ENCODE data around the gene EVA1C.
"Not testable (repeated sequence)": the region's sequence is repeated elsewhere in the genome, so short reads cannot be mapped to it uniquely, and the experiment has no call there.

EVA1C gene

GRCh38 chr21:32560896-32561295 lies 148.4 kb downstream of the EVA1C start:
- DNase-seq (ENCODE audit: low spot score), result no peak
- Histone ChIP-seq H3K9me3 (ENCODE audit: severe bottlenecking) (no peaks in the 10 kb centered on the region), H3K27ac (ENCODE audit: poor library complexity, severe bottlenecking) (no peak overlapping the region), H3K27me3 (ENCODE audit: insufficient read depth, poor library complexity, severe bottlenecking) (no peaks in the 10 kb centered on the region), H3K4me1 (ENCODE audit: insufficient read depth, poor library complexity, severe bottlenecking) (no peaks in the 10 kb centered on the region), H3K36me3 (ENCODE audit: low read depth) (no peaks in the 10 kb centered on the region), H3K4me3 (ENCODE audit: severe bottlenecking) (no peak overlapping the region)
- ATAC-seq (ENCODE audit: low read depth), result no peak
- no peak for TF ChIP-seq CTCF (IDR thresholded peaks at IDR 0.05; ENCODE audit: poor library complexity, severe bottlenecking)

GRCh38 chr21:32561476-32561875 lies 149.0 kb downstream of the EVA1C start:
- not testable (repeated sequence) for H3K4me1 ChIP-seq (ENCODE audit: insufficient read depth, poor library complexity, severe bottlenecking); H3K27me3 ChIP-seq (ENCODE audit: insufficient read depth, poor library complexity, severe bottlenecking); H3K4me3 ChIP-seq (ENCODE audit: severe bottlenecking); H3K9me3 ChIP-seq (ENCODE audit: severe bottlenecking); H3K36me3 ChIP-seq (ENCODE audit: low read depth); ATAC-seq (ENCODE audit: low read depth); DNase-seq (ENCODE audit: low spot score); H3K27ac ChIP-seq (ENCODE audit: poor library complexity, severe bottlenecking)

GRCh38 chr21:32562426-32562825 lies 149.9 kb downstream of the EVA1C start:
- Histone ChIP-seq H3K4me3 (ENCODE audit: severe bottlenecking) (no peak overlapping the region), H3K27me3 (ENCODE audit: insufficient read depth, poor library complexity, severe bottlenecking) (no peaks in the 10 kb centered on the region), H3K36me3 (ENCODE audit: low read depth) (no peaks in the 10 kb centered on the region), H3K4me1 (ENCODE audit: insufficient read depth, poor library complexity, severe bottlenecking) (no peaks in the 10 kb centered on the region), H3K9me3 (ENCODE audit: severe bottlenecking) (no peaks in the 10 kb centered on the region), H3K27ac (ENCODE audit: poor library complexity, severe bottlenecking) (no peak overlapping the region)
- peak; percentile 51 for TF ChIP-seq CTCF (IDR thresholded peaks at IDR 0.05; ENCODE audit: poor library complexity, severe bottlenecking)
- DNase-seq (ENCODE audit: low spot score) (no peak), ATAC-seq (ENCODE audit: low read depth) (no peak; the same call in 2 of the 3 replicates)

GRCh38 chr21:32562915-32563314 lies 150.4 kb downstream of the EVA1C start:
- Histone ChIP-seq H3K27me3 (ENCODE audit: insufficient read depth, poor library complexity, severe bottlenecking) (no peaks in the 10 kb centered on the region), H3K9me3 (ENCODE audit: severe bottlenecking) (no peaks in the 10 kb centered on the region), H3K4me1 (ENCODE audit: insufficient read depth, poor library complexity, severe bottlenecking) (no peaks in the 10 kb centered on the region), H3K36me3 (ENCODE audit: low read depth) (no peaks in the 10 kb centered on the region), H3K4me3 (ENCODE audit: severe bottlenecking) (no peak overlapping the region), H3K27ac (ENCODE audit: poor library complexity, severe bottlenecking) (no peak overlapping the region)
- no peak for TF ChIP-seq CTCF (IDR thresholded peaks at IDR 0.05; ENCODE audit: poor library complexity, severe bottlenecking)
- no peak for DNase-seq (ENCODE audit: low spot score)
- ATAC-seq (ENCODE audit: low read depth), result no peak
